ENCODE measurements around the gene HEXA.

HEXA gene

GRCh38 chr15:72358121-72358520 lies 17.7 kb downstream of the HEXA start:
- Histone ChIP-seq H3K36me3 (ENCODE audit: control insufficient read depth, insufficient read depth, low read length) (no peaks in the 10 kb centered on the region), H3K4me1 (ENCODE audit: control insufficient read depth, insufficient read depth, low read length) (no peaks in the 10 kb centered on the region), H3K27me3 (ENCODE audit: control insufficient read depth, insufficient read depth, low read length, poor library complexity, severe bottlenecking) (no peaks in the 10 kb centered on the region), H3K27ac (ENCODE audit: insufficient read depth, low read depth, low read length, poor library complexity, severe bottlenecking) (no peak overlapping the region), H3K9me3 (ENCODE audit: control insufficient read depth, low read length) (no peaks in the 10 kb centered on the region), H3K4me3 (ENCODE audit: insufficient read depth, low read depth, low read length) (no peak overlapping the region)
- 90 to 97% methylated on average over 3 of the region's 3 CpGs for WGBS, 2 experiments

DNA sequence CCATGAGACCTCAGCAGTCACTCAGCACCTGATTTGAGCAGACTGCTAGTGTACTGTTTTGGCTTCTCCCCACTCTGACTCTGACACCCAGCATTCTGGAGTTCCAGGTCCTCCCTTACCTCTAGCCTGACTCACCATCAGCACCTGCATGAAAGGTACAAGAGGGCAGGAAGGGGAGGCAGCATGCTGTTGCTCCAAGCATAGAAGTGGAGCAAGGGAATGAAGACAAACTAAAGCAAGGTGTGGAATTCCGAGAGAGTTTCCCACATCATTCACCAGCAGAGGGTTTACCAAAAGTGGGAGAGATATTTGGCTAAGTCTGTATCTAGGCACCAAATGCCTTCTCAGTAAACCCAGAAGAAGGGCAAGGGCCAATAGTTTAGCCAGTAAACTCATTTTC lies 21.3 kb downstream of the HEXA start:
- 86% methylated on average over 1 of the region's 1 CpG for WGBS, 2 experiments
- Histone ChIP-seq H3K27ac (ENCODE audit: insufficient read depth, low read depth, low read length, poor library complexity, severe bottlenecking) (no peak overlapping the region), H3K4me1 (ENCODE audit: control insufficient read depth, insufficient read depth, low read length) (no peaks in the 10 kb centered on the region), H3K9me3 (ENCODE audit: control insufficient read depth, low read length) (no peaks in the 10 kb centered on the region), H3K36me3 (ENCODE audit: control insufficient read depth, insufficient read depth, low read length) (peaks cover 7% of the 10 kb centered on the region), H3K4me3 (ENCODE audit: insufficient read depth, low read depth, low read length) (no peak overlapping the region), H3K27me3 (ENCODE audit: control insufficient read depth, insufficient read depth, low read length, poor library complexity, severe bottlenecking) (no peaks in the 10 kb centered on the region)

DNA sequence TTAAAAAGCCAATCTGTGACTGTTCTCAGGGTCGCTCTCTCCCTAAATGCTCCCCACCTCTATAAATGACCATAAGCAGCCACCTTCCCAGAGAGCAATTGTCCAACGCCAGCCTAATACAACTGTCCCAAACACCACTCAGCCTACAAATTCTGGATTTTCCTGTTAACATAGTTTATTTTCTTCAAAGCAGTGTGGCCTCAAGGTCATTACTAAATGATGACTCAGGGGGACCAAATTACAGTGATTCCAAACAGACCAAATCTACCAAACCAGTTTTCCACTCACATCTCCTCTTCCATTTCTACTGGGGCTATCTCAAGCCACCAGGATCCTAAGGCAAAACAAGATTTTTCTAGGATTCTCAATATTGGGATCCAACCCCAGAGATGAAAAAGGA lies 22.5 kb downstream of the HEXA start:
- Histone ChIP-seq H3K4me1 (ENCODE audit: control insufficient read depth, insufficient read depth, low read length) (no peaks in the 10 kb centered on the region), H3K4me3 (ENCODE audit: insufficient read depth, low read depth, low read length) (no peak overlapping the region), H3K9me3 (ENCODE audit: control insufficient read depth, low read length) (no peaks in the 10 kb centered on the region), H3K27ac (ENCODE audit: insufficient read depth, low read depth, low read length, poor library complexity, severe bottlenecking) (no peak overlapping the region), H3K27me3 (ENCODE audit: control insufficient read depth, insufficient read depth, low read length, poor library complexity, severe bottlenecking) (no peaks in the 10 kb centered on the region), H3K36me3 (ENCODE audit: control insufficient read depth, insufficient read depth, low read length) (peaks cover 10% of the 10 kb centered on the region)
- 88 to 93% methylated on average over 2 of the region's 2 CpGs for WGBS, 2 experiments

GRCh38 chr15:72345806-72346205 lies 30.0 kb downstream of the HEXA start:
- H3K9me3 ChIP-seq (ENCODE audit: control insufficient read depth, low read length): no peaks in the 10 kb centered on the region
- 95% methylated on average over 3 of the region's 3 CpGs for WGBS, 2 experiments
- H3K27ac ChIP-seq (ENCODE audit: insufficient read depth, low read depth, low read length, poor library complexity, severe bottlenecking): no peak overlapping the region
- H3K27me3 ChIP-seq (ENCODE audit: control insufficient read depth, insufficient read depth, low read length, poor library complexity, severe bottlenecking): no peaks in the 10 kb centered on the region
- H3K36me3 ChIP-seq (ENCODE audit: control insufficient read depth, insufficient read depth, low read length): peaks cover 26% of the 10 kb centered on the region
- H3K4me1 ChIP-seq (ENCODE audit: control insufficient read depth, insufficient read depth, low read length): no peaks in the 10 kb centered on the region
- H3K4me3 ChIP-seq (ENCODE audit: insufficient read depth, low read depth, low read length): no peak overlapping the region

DNA sequence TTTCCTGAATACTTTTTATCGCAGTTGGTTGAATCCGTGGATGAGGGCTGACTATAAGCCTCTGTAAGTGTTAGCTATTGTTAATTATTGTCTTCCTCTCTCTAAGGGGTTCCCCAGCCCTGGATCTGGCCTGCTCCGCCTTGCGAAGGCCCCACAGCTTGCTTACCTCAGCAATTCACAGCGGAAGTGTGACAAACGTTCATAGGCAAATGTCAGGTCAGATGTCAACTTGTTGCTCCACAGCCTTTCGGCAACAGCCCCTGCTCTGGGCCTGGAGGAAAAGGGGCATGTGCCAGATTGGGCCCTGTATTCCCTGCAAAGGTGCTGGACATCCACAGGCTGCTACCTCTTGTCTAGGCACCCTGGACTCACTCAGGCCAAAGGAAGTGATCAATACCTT lies 30.5 kb downstream of the HEXA start:
- no peaks in the 10 kb centered on the region for H3K9me3 ChIP-seq (ENCODE audit: control insufficient read depth, low read length)
- H3K4me3 ChIP-seq (ENCODE audit: insufficient read depth, low read depth, low read length): no peak overlapping the region
- peaks cover 24% of the 10 kb centered on the region for H3K36me3 ChIP-seq (ENCODE audit: control insufficient read depth, insufficient read depth, low read length)
- WGBS, 2 experiments: 93 to 95% methylated on average over 5 to 7 of the region's 7 CpGs
- H3K4me1 ChIP-seq (ENCODE audit: control insufficient read depth, insufficient read depth, low read length): no peaks in the 10 kb centered on the region
- H3K27ac ChIP-seq (ENCODE audit: insufficient read depth, low read depth, low read length, poor library complexity, severe bottlenecking): no peak overlapping the region
- H3K27me3 ChIP-seq (ENCODE audit: control insufficient read depth, insufficient read depth, low read length, poor library complexity, severe bottlenecking): no peaks in the 10 kb centered on the region

GRCh38 chr15:72344602-72345001 lies 31.2 kb downstream of the HEXA start:
- Histone ChIP-seq H3K27me3 (ENCODE audit: control insufficient read depth, insufficient read depth, low read length, poor library complexity, severe bottlenecking) (no peaks in the 10 kb centered on the region), H3K27ac (ENCODE audit: insufficient read depth, low read depth, low read length, poor library complexity, severe bottlenecking) (no peak overlapping the region), H3K4me1 (ENCODE audit: control insufficient read depth, insufficient read depth, low read length) (no peaks in the 10 kb centered on the region), H3K36me3 (ENCODE audit: control insufficient read depth, insufficient read depth, low read length) (peaks cover 24% of the 10 kb centered on the region), H3K4me3 (ENCODE audit: insufficient read depth, low read depth, low read length) (no peak overlapping the region), H3K9me3 (ENCODE audit: control insufficient read depth, low read length) (no peaks in the 10 kb centered on the region)
- 91 to 96% methylated on average over 1 of the region's 1 CpG for WGBS, 2 experiments

- Histone ChIP-seq H3K27me3 (ENCODE audit: control insufficient read depth, insufficient read depth, low read length, poor library complexity, severe bottlenecking) (no peaks in the 10 kb centered on the region), H3K27ac (ENCODE audit: insufficient read depth, low read depth, low read length, poor library complexity, severe bottlenecking) (no peak overlapping the region), H3K4me1 (ENCODE audit: control insufficient read depth, insufficient read depth, low read length) (no peaks in the 10 kb centered on the region), H3K9me3 (ENCODE audit: control insufficient read depth, low read length) (no peaks in the 10 kb centered on the region), H3K36me3 (ENCODE audit: control insufficient read depth, insufficient read depth, low read length) (peaks cover 14% of the 10 kb centered on the region), H3K4me3 (ENCODE audit: insufficient read depth, low read depth, low read length) (no peak overlapping the region)
- 56 to 68% methylated on average over 10 to 11 of the region's 11 CpGs for WGBS, 2 experiments
Measured at GRCh38 chr15:72342385-72342784, 33.4 kb downstream of the HEXA start.

DNA sequence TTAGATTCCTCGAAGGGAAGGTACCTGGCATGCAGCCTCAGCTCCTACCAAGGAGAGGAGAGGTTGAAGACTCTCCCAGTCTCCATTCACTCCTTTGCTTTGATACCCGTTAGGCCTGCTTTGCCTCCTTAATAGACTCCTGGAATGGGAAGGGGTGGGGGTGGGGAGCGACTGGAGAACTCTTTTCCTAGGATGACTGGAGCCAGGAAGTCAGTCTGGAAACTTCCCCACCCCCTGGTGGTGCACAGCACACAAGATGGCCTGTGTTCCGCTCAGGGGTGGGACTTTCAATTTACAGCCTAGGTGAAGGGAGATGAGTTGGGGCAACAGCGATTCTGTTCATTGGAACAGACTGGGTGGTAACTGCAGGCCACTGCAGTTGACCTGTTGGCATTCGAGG lies 34.5 kb downstream of the HEXA start:
- Histone ChIP-seq H3K27me3 (ENCODE audit: control insufficient read depth, insufficient read depth, low read length, poor library complexity, severe bottlenecking) (no peaks in the 10 kb centered on the region), H3K4me1 (ENCODE audit: control insufficient read depth, insufficient read depth, low read length) (no peaks in the 10 kb centered on the region), H3K36me3 (ENCODE audit: control insufficient read depth, insufficient read depth, low read length) (peaks cover 10% of the 10 kb centered on the region), H3K4me3 (ENCODE audit: insufficient read depth, low read depth, low read length) (no peak overlapping the region), H3K27ac (ENCODE audit: insufficient read depth, low read depth, low read length, poor library complexity, severe bottlenecking) (no peak overlapping the region), H3K9me3 (ENCODE audit: control insufficient read depth, low read length) (no peaks in the 10 kb centered on the region)
- 73 to 77% methylated on average over 5 to 6 of the region's 6 CpGs for WGBS, 2 experiments

GRCh38 chr15:72340366-72340765 lies 35.4 kb downstream of the HEXA start:
- WGBS, 2 experiments: 88 to 89% methylated on average over 1 of the region's 1 CpG
- no peaks in the 10 kb centered on the region for H3K27me3 ChIP-seq (ENCODE audit: control insufficient read depth, insufficient read depth, low read length, poor library complexity, severe bottlenecking)
- no peak overlapping the region for H3K27ac ChIP-seq (ENCODE audit: insufficient read depth, low read depth, low read length, poor library complexity, severe bottlenecking)
- no peaks in the 10 kb centered on the region for H3K4me1 ChIP-seq (ENCODE audit: control insufficient read depth, insufficient read depth, low read length)
- H3K4me3 ChIP-seq (ENCODE audit: insufficient read depth, low read depth, low read length): no peak overlapping the region
- H3K9me3 ChIP-seq (ENCODE audit: control insufficient read depth, low read length): no peaks in the 10 kb centered on the region
- H3K36me3 ChIP-seq (ENCODE audit: control insufficient read depth, insufficient read depth, low read length): peaks cover 4% of the 10 kb centered on the region

- no peaks in the 10 kb centered on the region for H3K27me3 ChIP-seq (ENCODE audit: control insufficient read depth, insufficient read depth, low read length, poor library complexity, severe bottlenecking)
- 93 to 94% methylated on average over 3 of the region's 3 CpGs for WGBS, 2 experiments
- H3K9me3 ChIP-seq (ENCODE audit: control insufficient read depth, low read length): no peaks in the 10 kb centered on the region
- no peaks in the 10 kb centered on the region for H3K4me1 ChIP-seq (ENCODE audit: control insufficient read depth, insufficient read depth, low read length)
- no peak overlapping the region for H3K27ac ChIP-seq (ENCODE audit: insufficient read depth, low read depth, low read length, poor library complexity, severe bottlenecking)
- H3K36me3 ChIP-seq (ENCODE audit: control insufficient read depth, insufficient read depth, low read length): peaks cover 4% of the 10 kb centered on the region
- H3K4me3 ChIP-seq (ENCODE audit: insufficient read depth, low read depth, low read length): no peak overlapping the region
Measured at GRCh38 chr15:72339777-72340177, 36.0 kb downstream of the HEXA start.

- H3K9me3 ChIP-seq (ENCODE audit: control insufficient read depth, low read length): no peaks in the 10 kb centered on the region
- no peak overlapping the region for H3K4me3 ChIP-seq (ENCODE audit: insufficient read depth, low read depth, low read length)
- H3K4me1 ChIP-seq (ENCODE audit: control insufficient read depth, insufficient read depth, low read length): no peaks in the 10 kb centered on the region
- no peak overlapping the region for H3K27ac ChIP-seq (ENCODE audit: insufficient read depth, low read depth, low read length, poor library complexity, severe bottlenecking)
- no peaks in the 10 kb centered on the region for H3K36me3 ChIP-seq (ENCODE audit: control insufficient read depth, insufficient read depth, low read length)
- H3K27me3 ChIP-seq (ENCODE audit: control insufficient read depth, insufficient read depth, low read length, poor library complexity, severe bottlenecking): no peaks in the 10 kb centered on the region
- 94 to 95% methylated on average over 9 of the region's 9 CpGs for WGBS, 2 experiments
Measured at GRCh38 chr15:72338617-72339321, 37.0 kb downstream of the HEXA start.

Measured in ectodermal cell (in vitro differentiated cells).